Gastrocnemius medialis (tissue), 4 donors: ENCODE data around the gene KCNA10. TPM values are rescaled to one million over a fixed set of nuclear protein-coding genes. Genes with fewer than 3 reads are reported as not detected.

ENCODE experiments used
- ATAC-seq, 2 donors: fragments of 150-250 bp; one replicate each; pipeline ENCODE4 v1.9.1; 2016
- DNase-seq, 2 donors: peaks; one replicate each; pipeline ENCODE4 v3.0.0-alpha.2; 2019
- H3K27ac ChIP-seq, 4 donors: fragments of 200-600 bp; sonication (generic); 1 replicate in 1 of 4; 2 replicates in 3 of 4; pipeline ENCODE4 v1.5.1; 2016 to 2018; ENCODE audit warnings: mild to moderate bottlenecking in 2 of 4, moderate library complexity in 1 of 4
- H3K27me3 ChIP-seq, 3 donors: fragments of 200-600 bp; sonication (generic) in 2 of 3; 1 replicate in 1 of 3; 2 replicates in 2 of 3; pipeline versions ENCODE4 v1.5.1 to v1.6.0; 2016 to 2019; ENCODE audit warnings: mild to moderate bottlenecking in 1 of 3, moderate library complexity in 1 of 3
- H3K36me3 ChIP-seq, 2 donors: fragments of 200-600 bp; sonication (generic) in 1 of 2; one replicate each; pipeline ENCODE4 v1.5.1; 2017 to 2018
- H3K4me1 ChIP-seq, 2 donors: fragments of 200-600 bp; sonication (generic) in 1 of 2; one replicate each; pipeline ENCODE4 v1.5.1; 2016 to 2017; ENCODE audit warnings: mild to moderate bottlenecking in 2 of 2
- H3K4me3 ChIP-seq, 4 donors: fragments of 200-600 bp; sonication (generic) in 3 of 4; 1 replicate in 1 of 4; 2 replicates in 3 of 4; pipeline ENCODE4 v1.5.1; 2016 to 2019; ENCODE audit warnings: mild to moderate bottlenecking in 2 of 4
- H3K9me3 ChIP-seq, 3 donors: fragments of 200-600 bp; sonication (generic) in 2 of 3; 1 replicate in 1 of 3; 2 replicates in 2 of 3; pipeline ENCODE4 v1.5.1; 2016 to 2019
- CTCF ChIP-seq, 5 experiments: fragments of 450-650 bp in 3 of 5; fragments of 200-600 bp in 2 of 5; sonication (generic) in 2 of 5; IDR thresholded peaks in 4 of 5; conservative IDR thresholded peaks in 1 of 5; 1 replicate in 4 of 5; 2 replicates in 1 of 5; pipeline ENCODE4 v1.5.1; 2016 to 2019; ENCODE audit warnings: antibody characterized with exemption in 5 of 5, mild to moderate bottlenecking in 3 of 5, moderate library complexity in 3 of 5
- POLR2A ChIP-seq, 2 donors: fragments of 450-650 bp; IDR thresholded peaks; one replicate each; pipeline ENCODE4 v1.6.1; 2017; ENCODE audit warnings: antibody characterized with exemption in 2 of 2, mild to moderate bottlenecking in 2 of 2, moderate library complexity in 2 of 2
- in situ Hi-C, 4 donors: fragments of 200-750 bp; cut with MboI; loops; one replicate each; pipeline versions ENCODE4 v1.15.0 to v1.8.0; 2017; ENCODE audit warnings: low sequenced_read_pairs in 4 of 4
- intact Hi-C: fragments of 100-400 bp; cut with DNase I; formaldehyde crosslinking; loops from one replicate; pipeline ENCODE4 v1.15.1; 2023; ENCODE audit warnings: low total_unique reads
- total RNA-seq, 4 donors: library from RNA; depleted of rRNA; stranded (reverse); fragments of >200 nt; gene quantifications; one replicate each; pipeline versions ENCODE4 v1.1.0 to v1.2.3, GENCODE V29; 2016

Gene KCNA10
- total RNA-seq, 4 donors from 2014 or later: not detected

GRCh38 chr1:110509655-110510054 is 9.3 kb downstream of the KCNA10 start:
- Histone ChIP-seq H3K9me3 (no peaks in the 10 kb centered on the region), H3K4me1 (no peaks in the 10 kb centered on the region), H3K4me3 (no peak overlapping the region), H3K27ac (no peak overlapping the region), H3K36me3 (no peaks in the 10 kb centered on the region), H3K27me3 (no peaks in the 10 kb centered on the region)
- in situ Hi-C loops (no loop called here), intact Hi-C loops (no loop called here)
- ATAC-seq: no peak
- no peak for TF ChIP-seq POLR2A (IDR thresholded peaks at IDR 0.05)
- no peak for TF ChIP-seq CTCF (IDR thresholded peaks at IDR 0.05 in 4 of 5, conservative IDR thresholded peaks at IDR 0.05 in 1 of 5)
- DNase-seq: no peak

GRCh38 chr1:110508028-110508940 is 10.7 kb downstream of the KCNA10 start:
- intact Hi-C loops: no loop called here
- peak; percentile 11 to 31 for DNase-seq
- in situ Hi-C loops: no loop called here
- Histone ChIP-seq H3K27ac (no peak overlapping the region), H3K27me3 (no peaks in the 10 kb centered on the region), H3K36me3 (no peaks in the 10 kb centered on the region), H3K4me1 (no peaks in the 10 kb centered on the region), H3K9me3 (no peaks in the 10 kb centered on the region), H3K4me3 (no peak overlapping the region)
- TF ChIP-seq CTCF (IDR thresholded peaks at IDR 0.05 in 4 of 5, conservative IDR thresholded peaks at IDR 0.05 in 1 of 5) (no peak), POLR2A (IDR thresholded peaks at IDR 0.05) (no peak)
- no peak for ATAC-seq

- TF ChIP-seq CTCF (IDR thresholded peaks at IDR 0.05 in 4 of 5, conservative IDR thresholded peaks at IDR 0.05 in 1 of 5): no peak
- no peak for TF ChIP-seq POLR2A (IDR thresholded peaks at IDR 0.05)
- ATAC-seq (no peak), DNase-seq (no peak)
- H3K27ac ChIP-seq: no peak overlapping the region
- in situ Hi-C loops (no loop called here), intact Hi-C loops (no loop called here)
- H3K9me3 ChIP-seq: no peaks in the 10 kb centered on the region
- no peaks in the 10 kb centered on the region for H3K36me3 ChIP-seq
- H3K4me3 ChIP-seq: no peak overlapping the region
- H3K27me3 ChIP-seq: no peaks in the 10 kb centered on the region
- no peaks in the 10 kb centered on the region for H3K4me1 ChIP-seq
Observed at GRCh38 chr1:110506541-110506940, 12.4 kb downstream of the KCNA10 start.

GRCh38 chr1:110505596-110505995 is 13.4 kb downstream of the KCNA10 start:
- H3K4me3 ChIP-seq: no peak overlapping the region
- H3K4me1 ChIP-seq: no peaks in the 10 kb centered on the region
- H3K27ac ChIP-seq: no peak overlapping the region
- H3K9me3 ChIP-seq: no peaks in the 10 kb centered on the region
- TF ChIP-seq POLR2A (IDR thresholded peaks at IDR 0.05) (no peak), CTCF (IDR thresholded peaks at IDR 0.05 in 4 of 5, conservative IDR thresholded peaks at IDR 0.05 in 1 of 5) (no peak)
- no peaks in the 10 kb centered on the region for H3K36me3 ChIP-seq
- intact Hi-C loops: no loop called here
- DNase-seq (no peak), ATAC-seq (no peak)
- in situ Hi-C loops: no loop called here
- no peaks in the 10 kb centered on the region for H3K27me3 ChIP-seq
